ENCODE data around the gene CDC26. TPM values are rescaled to one million over a fixed set of nuclear protein-coding genes. Genes with fewer than 3 reads are reported as not detected.

Gene CDC26
- total RNA-seq, 2 experiments from 2014 or later = 29.9 to 39.9 TPM

DNA sequence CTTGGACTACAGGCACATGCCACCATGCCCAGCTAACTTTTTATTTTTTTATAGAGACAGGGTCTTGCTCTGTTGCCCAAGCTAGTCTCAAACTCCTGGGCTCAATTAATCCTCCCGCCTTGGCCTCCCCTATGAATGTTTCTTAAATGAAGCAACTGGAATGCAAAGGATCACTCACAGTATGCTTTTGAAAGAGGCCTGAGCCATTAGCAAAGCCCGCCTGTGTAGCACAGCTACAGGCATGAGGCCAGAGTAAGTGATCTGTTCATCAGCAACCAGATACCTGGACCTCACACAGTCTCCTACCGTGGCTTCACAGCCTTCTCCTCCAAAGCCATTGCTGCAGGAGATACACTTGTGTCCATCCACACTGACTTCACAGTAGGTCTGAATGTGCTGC, 44.7 kb upstream of the CDC26 start:
- Histone ChIP-seq H3K9me3 (ENCODE audit: low read length) (no peaks in the 10 kb centered on the region), H3K36me3 (ENCODE audit: insufficient read depth, low read length) (no peaks in the 10 kb centered on the region), H2AFZ (ENCODE audit: low read length) (no peak overlapping the region), H3K79me2 (ENCODE audit: insufficient read depth, low read depth, low read length) (no peaks in the 10 kb centered on the region), H3K4me3 (ENCODE audit: low read depth, low read length, poor library complexity, severe bottlenecking) (no peak overlapping the region), H3K4me2 (ENCODE audit: low read length) (no peak overlapping the region), H4K20me1 (ENCODE audit: insufficient read depth, low read length) (no peaks in the 10 kb centered on the region), H3K27ac (ENCODE audit: low read depth, low read length, poor library complexity, severe bottlenecking) (no peak overlapping the region), H3K9me2 (ENCODE audit: insufficient read depth, low read length) (no peaks in the 10 kb centered on the region), H3K4me1 (ENCODE audit: insufficient read depth, low read length, poor library complexity, severe bottlenecking) (no peaks in the 10 kb centered on the region)
- BruUV-seq (replicated peaks) = no TSS peak
- CTCF ChIA-PET (ENCODE audit: unreplicated experiment) = no interaction called here
- DNase-seq (ENCODE audit: low spot score) = no peak
- TF ChIP-seq, protein P1, sequence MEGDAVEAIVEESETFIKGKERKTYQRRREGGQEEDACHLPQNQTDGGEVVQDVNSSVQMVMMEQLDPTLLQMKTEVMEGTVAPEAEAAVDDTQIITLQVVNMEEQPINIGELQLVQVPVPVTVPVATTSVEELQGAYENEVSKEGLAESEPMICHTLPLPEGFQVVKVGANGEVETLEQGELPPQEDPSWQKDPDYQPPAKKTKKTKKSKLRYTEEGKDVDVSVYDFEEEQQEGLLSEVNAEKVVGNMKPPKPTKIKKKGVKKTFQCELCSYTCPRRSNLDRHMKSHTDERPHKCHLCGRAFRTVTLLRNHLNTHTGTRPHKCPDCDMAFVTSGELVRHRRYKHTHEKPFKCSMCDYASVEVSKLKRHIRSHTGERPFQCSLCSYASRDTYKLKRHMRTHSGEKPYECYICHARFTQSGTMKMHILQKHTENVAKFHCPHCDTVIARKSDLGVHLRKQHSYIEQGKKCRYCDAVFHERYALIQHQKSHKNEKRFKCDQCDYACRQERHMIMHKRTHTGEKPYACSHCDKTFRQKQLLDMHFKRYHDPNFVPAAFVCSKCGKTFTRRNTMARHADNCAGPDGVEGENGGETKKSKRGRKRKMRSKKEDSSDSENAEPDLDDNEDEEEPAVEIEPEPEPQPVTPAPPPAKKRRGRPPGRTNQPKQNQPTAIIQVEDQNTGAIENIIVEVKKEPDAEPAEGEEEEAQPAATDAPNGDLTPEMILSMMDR (conservative IDR thresholded peaks at IDR 0.05; ENCODE audit: low read length) = no peak
- TF ChIP-seq EZH2phosphoT487 (IDR thresholded peaks at IDR 0.05; ENCODE audit: borderline replicate concordance, low read depth, low read length) = no peak
- POLR2A ChIA-PET = interaction anchor here (0.9 to 1.1 kb wide), 3 partner anchors 23 to 340 kb away, joined by 3 to 5 read pairs (median 5); no protein-coding TSS in a partner anchor
- intact Hi-C loops (cut with micrococcal nuclease; ENCODE audit: unreplicated experiment) = no loop called here

DNA sequence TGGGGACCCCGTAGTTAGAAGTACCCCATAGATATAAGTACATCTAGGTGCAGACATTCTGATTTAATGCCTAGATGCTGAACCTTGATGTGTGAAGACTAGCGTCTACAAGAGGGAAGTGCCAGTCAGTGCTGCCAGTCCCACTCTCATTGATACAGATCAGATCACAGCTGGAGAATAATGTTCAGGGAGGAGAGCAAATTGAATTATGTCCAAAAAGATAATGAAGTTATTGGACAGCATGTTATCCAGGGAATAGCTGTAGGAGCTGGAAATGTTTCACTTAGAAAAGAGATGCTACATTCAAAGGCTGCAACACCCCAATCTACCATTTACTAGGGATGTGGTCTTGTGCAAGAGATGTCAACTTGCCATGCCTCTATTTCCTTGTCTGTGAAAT, 43.7 kb upstream of the CDC26 start:
- ChIA-PET CTCF (ENCODE audit: unreplicated experiment) (no interaction called here), POLR2A (interaction anchor here (0.5 to 1.1 kb wide), 3 partner anchors 32 to 1605 kb away, joined by 3 to 5 read pairs (median 4); no protein-coding TSS in a partner anchor)
- no peak overlapping the region for H3K4me2 ChIP-seq (ENCODE audit: low read length)
- intact Hi-C loops (cut with micrococcal nuclease; ENCODE audit: unreplicated experiment) = no loop called here
- TF ChIP-seq EZH2phosphoT487 (IDR thresholded peaks at IDR 0.05; ENCODE audit: borderline replicate concordance, low read depth, low read length) = no peak
- TF ChIP-seq, protein P1 (conservative IDR thresholded peaks at IDR 0.05; ENCODE audit: low read length) = no peak
- no peak overlapping the region for H3K4me3 ChIP-seq (ENCODE audit: low read depth, low read length, poor library complexity, severe bottlenecking)
- no peaks in the 10 kb centered on the region for H3K9me3 ChIP-seq (ENCODE audit: low read length)
- H3K36me3 ChIP-seq (ENCODE audit: insufficient read depth, low read length) = no peaks in the 10 kb centered on the region
- no peaks in the 10 kb centered on the region for H3K4me1 ChIP-seq (ENCODE audit: insufficient read depth, low read length, poor library complexity, severe bottlenecking)
- no peak for DNase-seq (ENCODE audit: low spot score)
- no peak overlapping the region for H2AFZ ChIP-seq (ENCODE audit: low read length)
- H3K79me2 ChIP-seq (ENCODE audit: insufficient read depth, low read depth, low read length) = no peaks in the 10 kb centered on the region
- H4K20me1 ChIP-seq (ENCODE audit: insufficient read depth, low read length) = no peaks in the 10 kb centered on the region
- no TSS peak for BruUV-seq (replicated peaks)
- H3K9me2 ChIP-seq (ENCODE audit: insufficient read depth, low read length) = no peaks in the 10 kb centered on the region
- H3K27ac ChIP-seq (ENCODE audit: low read depth, low read length, poor library complexity, severe bottlenecking) = no peak overlapping the region

DNA sequence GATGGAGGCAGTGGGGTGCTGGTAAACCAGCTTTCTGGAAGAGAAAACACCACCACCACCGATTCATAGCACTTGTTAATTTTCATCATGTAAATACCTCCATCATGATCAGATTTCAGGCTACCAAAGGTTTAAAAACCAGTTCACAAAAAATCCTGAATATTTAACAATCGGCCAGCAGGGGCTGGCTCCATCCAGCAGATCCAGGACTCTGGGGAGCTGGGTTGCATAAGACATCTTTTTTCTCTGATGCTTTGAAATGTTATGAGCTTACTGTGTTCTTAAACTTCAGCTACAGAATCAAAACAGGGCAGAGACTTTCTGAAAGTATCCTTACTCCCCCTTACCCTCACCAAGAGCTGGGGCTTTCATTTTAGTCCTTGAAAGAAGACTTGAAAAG, 42.4 kb upstream of the CDC26 start:
- intact Hi-C loops (cut with micrococcal nuclease; ENCODE audit: unreplicated experiment) = no loop called here
- POLR2A ChIA-PET = interaction anchor here (1.0 kb wide), 1 partner anchor 88 kb away, joined by 3 read pairs; no protein-coding TSS in a partner anchor
- H3K4me1 ChIP-seq (ENCODE audit: insufficient read depth, low read length, poor library complexity, severe bottlenecking) = no peaks in the 10 kb centered on the region
- TF ChIP-seq, protein P1 (conservative IDR thresholded peaks at IDR 0.05; ENCODE audit: low read length) = no peak
- TF ChIP-seq EZH2phosphoT487 (IDR thresholded peaks at IDR 0.05; ENCODE audit: borderline replicate concordance, low read depth, low read length) = no peak
- DNase-seq (ENCODE audit: low spot score) = no peak
- CTCF ChIA-PET (ENCODE audit: unreplicated experiment) = no interaction called here
- H3K4me2 ChIP-seq (ENCODE audit: low read length) = no peak overlapping the region
- no peaks in the 10 kb centered on the region for H3K79me2 ChIP-seq (ENCODE audit: insufficient read depth, low read depth, low read length)
- no peak overlapping the region for H2AFZ ChIP-seq (ENCODE audit: low read length)
- H4K20me1 ChIP-seq (ENCODE audit: insufficient read depth, low read length) = no peaks in the 10 kb centered on the region
- H3K27ac ChIP-seq (ENCODE audit: low read depth, low read length, poor library complexity, severe bottlenecking) = no peak overlapping the region
- no peaks in the 10 kb centered on the region for H3K9me3 ChIP-seq (ENCODE audit: low read length)
- BruUV-seq (replicated peaks) = no TSS peak
- H3K36me3 ChIP-seq (ENCODE audit: insufficient read depth, low read length) = no peaks in the 10 kb centered on the region
- no peak overlapping the region for H3K4me3 ChIP-seq (ENCODE audit: low read depth, low read length, poor library complexity, severe bottlenecking)
- H3K9me2 ChIP-seq (ENCODE audit: insufficient read depth, low read length) = no peaks in the 10 kb centered on the region

Data from OCI-LY7 (cell line).